Measurements from ENCODE around the gene SMAP1. TPM values are rescaled to one million over a fixed set of nuclear protein-coding genes. Genes with fewer than 3 reads are reported as not detected.

SMAP1 gene
- total RNA-seq: 65.4 TPM

GRCh38 chr6:70667711-70668498, at the start of gene SMAP1:
Gene SMAP1 (plus strand): TSS chr6:70667883. CDS start chr6:70668024, 141 bp downstream.

Other genes with a start within 250 kb of the SMAP1 start
- 17.5 TPM for gene SDHAF4, start 101.0 kb upstream of the SMAP1 start, total RNA-seq